Stomach (tissue), 4 donors: ENCODE results near the gene PIMREG.
A peak's percentile ranks its signal among the peaks of the same experiment; 100 is the strongest.

ENCODE experiments used
- CTCF ChIP-seq, 7 experiments: fragments of 450-650 bp in 4 of 7; fragments of 200-600 bp in 3 of 7; sonication (generic) in 3 of 7; IDR thresholded peaks; one replicate each; pipeline ENCODE4 v1.5.1; 2016 to 2019; ENCODE audit warnings: antibody characterized with exemption in 7 of 7, control low read depth in 2 of 7, mild to moderate bottlenecking in 1 of 7
- EP300 ChIP-seq: sonication (generic); formaldehyde crosslinking; IDR thresholded peaks from one replicate; pipeline ENCODE4 v1.6.1; 2017; ENCODE audit warnings: antibody characterized with exemption
- POLR2A ChIP-seq, 4 donors: fragments of 450-650 bp; IDR thresholded peaks; one replicate each; pipeline ENCODE4 v1.6.1; 2016; ENCODE audit warnings: antibody characterized with exemption in 4 of 4, control low read depth in 2 of 4, mild to moderate bottlenecking in 1 of 4, moderate library complexity in 1 of 4
- POLR2AphosphoS5 ChIP-seq, 3 donors: sonication (generic); formaldehyde crosslinking; IDR thresholded peaks; one replicate each; pipeline ENCODE4 v1.6.1; 2016; ENCODE audit warnings: antibody characterized with exemption in 3 of 3

DNA sequence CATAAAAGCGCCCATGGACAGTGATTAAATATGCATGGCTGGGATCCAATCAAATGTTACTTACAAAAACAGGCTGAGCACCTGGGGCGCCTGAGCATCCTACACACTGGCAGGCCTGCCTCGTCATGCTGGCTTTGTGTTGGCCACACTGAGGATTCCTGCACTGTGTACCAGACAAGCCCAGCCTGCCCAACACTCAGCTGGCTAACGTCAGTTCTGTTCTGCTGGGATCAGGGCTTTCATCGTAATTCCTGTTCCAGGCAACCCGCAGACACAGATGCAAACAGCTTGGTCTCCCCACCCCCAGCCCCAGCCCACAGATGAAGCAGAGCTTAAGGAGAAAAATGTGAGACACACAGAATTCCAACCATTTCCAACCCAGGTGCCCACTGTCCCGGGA is 30.7 kb downstream of the PIMREG start:
- TF ChIP-seq CTCF (IDR thresholded peaks at IDR 0.05) (no peak), EP300 (peak; percentile 77), POLR2AphosphoS5 (IDR thresholded peaks at IDR 0.05) (peak in 1 of 3 donors; percentile 44), POLR2A (IDR thresholded peaks at IDR 0.05) (no peak)
